ENCODE measurements around the gene TSKU. TPM values are rescaled to one million over a fixed set of nuclear protein-coding genes. Genes with fewer than 3 reads are reported as not detected.

TSKU gene
- total RNA-seq, 1 donor from 2014 or later, result 29.9 TPM

- H3K27ac Mint-ChIP-seq (ENCODE audit: unreplicated experiment), result no peak overlapping the region
- no peaks in the 10 kb centered on the region for H3K36me3 Mint-ChIP-seq (ENCODE audit: low read depth, unreplicated experiment)
- no peaks in the 10 kb centered on the region for H3K9me3 Mint-ChIP-seq (ENCODE audit: unreplicated experiment)
- DNase-seq (ENCODE audit: low spot score), result no peak
- peaks cover 2% of the 10 kb centered on the region for H3K27me3 Mint-ChIP-seq (ENCODE audit: unreplicated experiment)
- no peak for TF ChIP-seq CTCF (IDR thresholded peaks at IDR 0.05; ENCODE audit: unreplicated experiment)
- peaks cover 4% of the 10 kb centered on the region for H3K4me1 Mint-ChIP-seq (ENCODE audit: unreplicated experiment)
- no peak overlapping the region for H3K4me3 Mint-ChIP-seq (ENCODE audit: unreplicated experiment)
Measured at GRCh38 chr11:76747153-76747914, 35.8 kb upstream of the TSKU start.

GRCh38 chr11:76747915-76748860, 35.0 kb upstream of the TSKU start:
- H3K27me3 Mint-ChIP-seq (ENCODE audit: unreplicated experiment), result peaks cover 2% of the 10 kb centered on the region
- no peaks in the 10 kb centered on the region for H3K36me3 Mint-ChIP-seq (ENCODE audit: low read depth, unreplicated experiment)
- no peak for DNase-seq (ENCODE audit: low spot score)
- peaks cover 7% of the 10 kb centered on the region for H3K4me1 Mint-ChIP-seq (ENCODE audit: unreplicated experiment)
- H3K27ac Mint-ChIP-seq (ENCODE audit: unreplicated experiment), result no peak overlapping the region
- no peak overlapping the region for H3K4me3 Mint-ChIP-seq (ENCODE audit: unreplicated experiment)
- TF ChIP-seq CTCF (IDR thresholded peaks at IDR 0.05; ENCODE audit: unreplicated experiment), result no peak
- no peaks in the 10 kb centered on the region for H3K9me3 Mint-ChIP-seq (ENCODE audit: unreplicated experiment)

GRCh38 chr11:76748948-76749347, 34.2 kb upstream of the TSKU start:
- Mint-ChIP-seq H3K27me3 (ENCODE audit: unreplicated experiment) (peaks cover 2% of the 10 kb centered on the region), H3K27ac (ENCODE audit: unreplicated experiment) (no peak overlapping the region), H3K9me3 (ENCODE audit: unreplicated experiment) (no peaks in the 10 kb centered on the region), H3K4me3 (ENCODE audit: unreplicated experiment) (no peak overlapping the region), H3K36me3 (ENCODE audit: low read depth, unreplicated experiment) (no peaks in the 10 kb centered on the region), H3K4me1 (ENCODE audit: unreplicated experiment) (peaks cover 7% of the 10 kb centered on the region)
- no peak for TF ChIP-seq CTCF (IDR thresholded peaks at IDR 0.05; ENCODE audit: unreplicated experiment)
- DNase-seq (ENCODE audit: low spot score), result no peak

GRCh38 chr11:76750067-76750466, 33.1 kb upstream of the TSKU start:
- no peak for TF ChIP-seq CTCF (IDR thresholded peaks at IDR 0.05; ENCODE audit: unreplicated experiment)
- Mint-ChIP-seq H3K4me3 (ENCODE audit: unreplicated experiment) (no peak overlapping the region), H3K36me3 (ENCODE audit: low read depth, unreplicated experiment) (no peaks in the 10 kb centered on the region)

More at GRCh38 chr11:76750067-76750466, 33.1 kb upstream of the TSKU start:
- Mint-ChIP-seq H3K4me1 (ENCODE audit: unreplicated experiment) (peaks cover 3% of the 10 kb centered on the region), H3K27ac (ENCODE audit: unreplicated experiment) (no peak overlapping the region), H3K9me3 (ENCODE audit: unreplicated experiment) (no peaks in the 10 kb centered on the region), H3K27me3 (ENCODE audit: unreplicated experiment) (peaks cover 2% of the 10 kb centered on the region)
- no peak for DNase-seq (ENCODE audit: low spot score)

Data from endothelial cell (in vitro differentiated cells).